ES-I3 (cell line): ENCODE data around the gene EIF1.
"Not testable (repeated sequence)": the region's sequence is repeated elsewhere in the genome, so short reads cannot be mapped to it uniquely, and the experiment has no call there.

Experiments
- H3K36me3 ChIP-seq: 2 replicates; pipeline ENCODE4 v1.6.1; 2013; ENCODE audit warnings: mild to moderate bottlenecking, low read length, control low read depth, moderate library complexity; ENCODE audit not compliant: insufficient read depth
- H3K4me1 ChIP-seq: 2 replicates; pipeline ENCODE4 v1.6.1; 2013; ENCODE audit warnings: mild to moderate bottlenecking, control low read depth, low read length; ENCODE audit not compliant: insufficient read depth
- H3K9ac ChIP-seq: 2 replicates; pipeline ENCODE4 v1.6.1; 2013; ENCODE audit warnings: low read depth, mild to moderate bottlenecking, low read length, moderate library complexity
- H3K9me3 ChIP-seq: 2 replicates; pipeline ENCODE4 v1.6.1; 2013; ENCODE audit warnings: mild to moderate bottlenecking, low read length, moderate library complexity; ENCODE audit not compliant: control insufficient read depth, insufficient read depth

EIF1 gene

DNA sequence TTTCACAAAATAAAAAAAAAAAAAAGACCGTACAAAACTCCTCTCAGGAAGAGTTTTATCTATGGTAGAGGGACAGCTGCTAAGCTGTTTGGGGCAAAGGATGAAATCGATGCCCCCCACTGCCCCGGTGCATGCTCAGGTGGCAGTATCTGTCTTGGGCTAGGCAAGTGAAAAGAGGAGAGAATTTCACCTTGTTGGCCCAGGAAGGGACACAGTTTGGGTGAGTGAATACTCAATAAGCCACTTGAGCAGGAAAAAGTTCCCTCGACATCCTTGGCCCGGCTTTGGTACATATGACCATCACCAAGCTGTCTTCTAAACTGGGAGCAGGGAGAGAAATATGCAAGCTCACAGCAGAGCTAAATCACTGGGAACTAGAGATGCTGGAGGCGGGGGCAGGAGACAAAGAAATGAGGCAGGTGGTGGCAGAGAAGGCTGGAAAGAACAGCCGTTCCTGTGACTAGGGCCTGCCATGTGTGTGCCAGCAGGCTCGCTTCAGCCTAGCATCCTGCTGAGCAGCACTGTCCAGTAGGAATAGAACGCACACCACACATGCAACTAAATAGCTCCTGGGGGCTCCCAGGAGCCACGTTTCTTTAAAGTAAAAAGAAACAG lies 8.2 kb upstream of the EIF1 start:
- H3K9ac ChIP-seq = no peak overlapping the region
- H3K4me1 ChIP-seq = peaks cover 20% of the 10 kb centered on the region; the same call in 1 of the 2 replicates
- no peaks in the 10 kb centered on the region for H3K9me3 ChIP-seq
- H3K36me3 ChIP-seq = no peaks in the 10 kb centered on the region

DNA sequence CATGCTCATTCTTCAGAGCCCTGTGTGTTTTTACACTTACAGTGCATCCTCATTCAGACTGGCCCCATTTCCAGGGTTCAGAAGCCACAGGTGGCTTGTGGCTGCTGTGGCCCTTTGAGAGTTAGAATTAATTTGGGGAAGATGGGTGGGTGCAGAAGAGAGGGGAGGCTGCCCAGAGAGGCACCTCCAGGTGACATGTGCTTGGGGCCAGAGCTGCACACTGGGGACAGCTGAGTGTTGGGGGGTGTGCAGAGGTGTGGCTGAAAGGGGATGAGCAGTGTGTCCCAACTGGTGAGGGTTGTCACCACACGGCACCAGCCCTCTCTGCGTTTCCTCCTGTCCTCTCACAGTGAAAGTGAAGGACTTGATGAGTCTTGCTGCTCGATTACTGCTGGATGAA lies 6.9 kb upstream of the EIF1 start:
- H3K36me3 ChIP-seq = no peaks in the 10 kb centered on the region
- no peaks in the 10 kb centered on the region for H3K9me3 ChIP-seq
- H3K4me1 ChIP-seq = peaks cover 20% of the 10 kb centered on the region; the same call in 1 of the 2 replicates
- H3K9ac ChIP-seq = no peak overlapping the region

DNA sequence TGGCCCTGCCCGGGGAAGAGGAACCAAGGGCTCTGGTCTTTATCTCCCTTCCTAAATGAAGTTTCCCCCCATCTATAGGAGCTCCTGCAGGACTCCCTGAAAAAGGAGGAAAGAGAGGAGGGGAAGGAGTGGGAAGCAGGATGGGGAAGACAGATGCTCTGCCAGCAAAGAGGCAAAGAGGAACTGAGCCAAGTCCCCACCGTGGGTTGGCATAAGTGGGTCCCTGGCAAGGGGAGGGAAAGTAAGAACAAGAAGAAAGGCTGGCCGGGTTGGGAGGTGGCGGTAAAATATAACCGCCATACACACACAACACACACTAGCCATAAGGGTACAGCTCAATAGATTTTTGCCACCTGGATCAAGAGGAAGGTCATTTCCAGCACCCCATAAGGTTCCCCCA lies 6.1 kb upstream of the EIF1 start:
- peaks cover 20% of the 10 kb centered on the region; the same call in 1 of the 2 replicates for H3K4me1 ChIP-seq
- no peak overlapping the region for H3K9ac ChIP-seq
- H3K36me3 ChIP-seq = no peaks in the 10 kb centered on the region
- H3K9me3 ChIP-seq = no peaks in the 10 kb centered on the region

DNA sequence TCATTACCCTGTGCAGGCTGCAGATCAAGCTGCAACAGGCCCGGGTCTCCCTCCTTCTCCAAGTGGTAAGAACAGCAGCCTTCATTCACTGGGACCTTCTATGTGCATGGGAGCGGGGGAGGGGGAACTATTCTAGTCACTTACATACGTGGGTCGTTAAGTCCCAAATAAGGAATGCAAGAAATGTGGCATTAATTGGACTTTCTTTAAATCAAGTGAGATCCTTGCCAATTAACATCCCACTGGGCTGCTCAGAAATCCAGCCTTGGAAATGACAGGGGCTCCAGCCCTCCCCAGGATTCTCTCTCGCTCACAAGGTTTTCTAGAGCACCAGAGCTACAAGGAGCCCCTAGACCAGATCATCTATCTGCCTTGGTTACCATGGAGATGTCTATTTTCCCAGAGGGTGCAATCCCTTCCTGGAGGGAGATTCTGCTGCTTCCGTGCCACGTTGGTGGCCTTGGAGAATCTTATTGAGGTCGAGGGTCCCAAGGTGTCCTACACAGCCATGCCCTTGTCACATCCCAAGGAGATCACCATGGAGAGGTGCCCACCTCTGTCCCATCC lies 5.2 kb upstream of the EIF1 start:
- no peak overlapping the region for H3K9ac ChIP-seq

DNA sequence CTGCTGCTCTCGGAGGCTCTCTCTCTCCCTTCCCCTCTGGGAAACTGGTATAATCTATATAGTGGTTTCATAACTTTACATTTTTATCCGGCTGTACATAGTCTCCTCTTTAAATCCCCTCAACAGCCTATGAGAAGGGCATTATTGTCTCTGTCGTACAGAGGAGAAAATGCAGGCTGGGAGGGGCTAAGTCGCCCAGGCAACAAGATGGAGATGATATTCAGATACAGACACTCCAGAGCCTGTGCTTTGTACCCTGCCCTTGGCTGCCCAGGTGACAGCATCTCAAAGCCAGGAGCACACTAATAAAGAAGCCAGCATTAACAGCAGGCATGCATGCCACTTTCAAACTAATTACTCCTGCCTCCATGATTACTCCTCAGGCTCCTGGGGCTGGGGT lies 4.7 kb upstream of the EIF1 start:
- H3K9ac ChIP-seq = no peak overlapping the region
- H3K36me3 ChIP-seq = no peaks in the 10 kb centered on the region
- H3K4me1 ChIP-seq = peaks cover 15% of the 10 kb centered on the region; the same call in 1 of the 2 replicates
- H3K9me3 ChIP-seq = no peaks in the 10 kb centered on the region

More for the DNA sequence above, 5.2 kb upstream of the EIF1 start:
- Histone ChIP-seq H3K9me3 (no peaks in the 10 kb centered on the region), H3K36me3 (no peaks in the 10 kb centered on the region), H3K4me1 (peaks cover 20% of the 10 kb centered on the region; the same call in 1 of the 2 replicates)

DNA sequence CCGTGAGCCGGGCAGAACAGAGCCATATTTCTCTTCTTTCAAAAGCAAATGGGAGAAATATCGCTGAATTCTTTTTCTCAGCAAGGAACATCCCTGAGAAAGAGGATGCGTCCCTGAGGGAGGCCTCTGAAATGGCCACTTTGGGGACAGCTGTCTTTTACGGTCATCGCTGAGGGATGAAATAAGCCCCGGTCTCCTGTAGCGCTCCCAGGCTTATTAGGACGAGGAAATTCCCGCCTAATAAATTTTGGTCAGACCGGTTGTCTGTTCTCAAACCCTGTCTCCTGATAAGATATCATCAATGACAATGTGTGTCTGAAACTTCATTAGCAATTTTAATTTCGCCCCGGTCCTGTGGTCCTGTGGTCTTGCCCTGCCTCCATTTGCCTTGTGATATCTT lies 2.9 kb upstream of the EIF1 start:
- H3K9me3 ChIP-seq, H3K4me1 ChIP-seq, H3K9ac ChIP-seq: not testable (repeated sequence)
- peaks cover 13% of the 10 kb centered on the region for H3K36me3 ChIP-seq

DNA sequence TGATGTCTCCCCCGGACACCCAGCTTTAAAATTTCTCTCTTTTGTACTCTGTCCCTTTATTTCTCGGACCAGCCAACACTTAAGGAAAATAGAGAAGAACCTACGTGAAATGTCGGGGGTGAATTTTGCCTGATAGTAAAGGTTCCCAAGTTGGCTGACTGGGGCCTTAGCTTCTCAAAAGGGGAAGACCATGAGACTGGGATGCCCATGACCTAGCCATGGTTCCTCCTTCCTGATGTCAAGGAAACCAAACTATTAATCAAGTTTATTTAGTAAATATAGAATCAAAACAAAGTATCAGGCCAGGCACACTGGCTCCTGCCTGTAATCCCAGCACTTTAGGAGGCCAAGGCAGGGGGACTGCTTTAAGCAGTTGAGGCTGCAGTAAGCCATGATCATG lies 2.4 kb upstream of the EIF1 start:
- H3K9ac ChIP-seq = no peak overlapping the region
- no peaks in the 10 kb centered on the region for H3K9me3 ChIP-seq
- peaks cover 18% of the 10 kb centered on the region for H3K36me3 ChIP-seq
- peaks cover 6% of the 10 kb centered on the region; the same call in 1 of the 2 replicates for H3K4me1 ChIP-seq

DNA sequence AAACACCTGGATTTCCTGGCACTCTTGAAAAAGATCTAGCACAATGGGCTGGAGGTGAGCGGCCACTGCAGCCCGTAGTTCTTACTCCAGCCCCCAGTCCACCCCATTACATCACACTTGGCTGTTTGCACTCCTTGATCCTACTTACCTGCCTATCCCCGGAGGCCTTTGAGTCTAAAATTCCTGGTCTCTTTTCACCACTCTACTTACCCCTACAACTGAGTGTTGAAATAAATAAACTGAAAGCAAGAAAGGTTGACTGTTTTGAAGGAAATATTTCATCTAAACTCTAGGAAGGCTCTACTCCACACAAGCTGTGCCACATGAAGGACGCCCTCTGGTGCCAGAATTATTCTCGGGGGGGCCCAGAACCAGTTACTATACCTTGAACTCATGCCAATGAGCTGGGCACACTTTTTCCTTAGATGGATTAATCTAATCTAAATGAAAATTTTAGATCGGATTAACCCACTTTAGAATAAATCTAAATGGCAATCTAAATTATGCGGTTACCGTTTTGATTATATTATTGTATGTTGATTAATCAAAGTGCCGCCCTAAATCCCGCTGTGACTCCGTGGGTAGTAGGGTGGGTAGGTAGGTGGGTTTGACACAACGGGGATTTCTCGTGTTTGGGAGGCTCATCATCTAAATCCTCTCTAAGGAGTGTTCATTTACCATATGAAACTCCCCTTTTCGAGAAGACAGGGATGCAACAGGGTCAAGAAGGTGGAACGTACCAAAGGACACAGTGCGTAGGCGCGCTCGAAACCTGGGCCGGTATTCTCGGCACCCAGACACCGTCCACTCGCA lies 651 bp upstream of the EIF1 start:
- Histone ChIP-seq H3K4me1 (peaks cover 6% of the 10 kb centered on the region; the same call in 1 of the 2 replicates), H3K9me3 (no peaks in the 10 kb centered on the region), H3K9ac (peak overlapping the region; percentile 79), H3K36me3 (peaks cover 28% of the 10 kb centered on the region)

DNA sequence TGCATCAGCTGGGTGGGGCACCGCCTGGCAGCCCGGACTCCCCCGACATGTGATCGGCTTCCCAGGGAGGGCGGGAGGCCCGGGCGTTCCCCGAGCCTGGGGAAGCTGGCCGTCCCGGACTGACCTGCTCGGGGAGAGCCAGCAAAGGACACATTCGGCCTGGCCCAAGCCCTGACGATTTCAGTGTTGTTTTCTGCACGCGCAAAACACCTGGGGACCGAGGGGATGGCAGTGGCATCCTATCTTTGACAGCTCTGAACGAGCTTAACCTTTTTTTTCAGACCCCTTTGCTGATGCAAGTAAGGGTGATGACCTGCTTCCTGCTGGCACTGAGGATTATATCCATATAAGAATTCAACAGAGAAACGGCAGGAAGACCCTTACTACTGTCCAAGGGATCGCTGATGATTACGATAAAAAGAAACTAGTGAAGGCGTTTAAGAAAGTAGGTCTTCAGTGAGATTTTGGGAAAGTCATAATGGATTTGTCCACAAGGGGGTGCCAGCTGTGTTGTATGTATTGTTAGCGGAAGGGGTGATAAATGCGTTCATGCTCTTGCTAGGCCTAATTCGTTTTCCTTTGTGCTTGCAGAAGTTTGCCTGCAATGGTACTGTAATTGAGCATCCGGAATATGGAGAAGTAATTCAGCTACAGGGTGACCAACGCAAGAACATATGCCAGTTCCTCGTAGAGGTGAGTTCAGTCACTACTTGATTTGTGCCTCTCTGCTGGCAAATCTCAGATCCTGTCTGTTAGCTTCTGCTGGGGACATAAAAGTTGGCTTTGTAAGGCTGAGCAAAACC lies 1.0 kb downstream of the EIF1 start:
- H3K4me1 ChIP-seq = no peaks in the 10 kb centered on the region
- no peaks in the 10 kb centered on the region for H3K9me3 ChIP-seq
- H3K9ac ChIP-seq = peak overlapping the region; percentile 72
- H3K36me3 ChIP-seq = peaks cover 34% of the 10 kb centered on the region

DNA sequence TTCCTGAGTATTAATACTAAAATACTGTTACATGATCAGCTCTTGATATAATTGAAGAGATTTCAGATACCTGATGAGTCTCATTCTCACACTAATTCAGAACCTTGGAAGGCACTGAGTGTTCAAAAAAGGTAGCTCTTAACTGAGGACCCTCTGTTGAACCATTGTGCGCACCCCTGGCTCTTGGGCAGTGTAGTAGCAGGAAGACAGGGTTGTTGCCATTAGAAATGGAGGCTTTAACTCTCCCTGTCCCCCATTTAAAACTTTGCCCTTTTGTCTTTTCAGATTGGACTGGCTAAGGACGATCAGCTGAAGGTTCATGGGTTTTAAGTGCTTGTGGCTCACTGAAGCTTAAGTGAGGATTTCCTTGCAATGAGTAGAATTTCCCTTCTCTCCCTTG lies 1.8 kb downstream of the EIF1 start:
- no peaks in the 10 kb centered on the region for H3K9me3 ChIP-seq
- peak overlapping the region; percentile 72; the same call in 1 of the 2 replicates for H3K9ac ChIP-seq
- H3K4me1 ChIP-seq = no peaks in the 10 kb centered on the region
- H3K36me3 ChIP-seq = peaks cover 34% of the 10 kb centered on the region

DNA sequence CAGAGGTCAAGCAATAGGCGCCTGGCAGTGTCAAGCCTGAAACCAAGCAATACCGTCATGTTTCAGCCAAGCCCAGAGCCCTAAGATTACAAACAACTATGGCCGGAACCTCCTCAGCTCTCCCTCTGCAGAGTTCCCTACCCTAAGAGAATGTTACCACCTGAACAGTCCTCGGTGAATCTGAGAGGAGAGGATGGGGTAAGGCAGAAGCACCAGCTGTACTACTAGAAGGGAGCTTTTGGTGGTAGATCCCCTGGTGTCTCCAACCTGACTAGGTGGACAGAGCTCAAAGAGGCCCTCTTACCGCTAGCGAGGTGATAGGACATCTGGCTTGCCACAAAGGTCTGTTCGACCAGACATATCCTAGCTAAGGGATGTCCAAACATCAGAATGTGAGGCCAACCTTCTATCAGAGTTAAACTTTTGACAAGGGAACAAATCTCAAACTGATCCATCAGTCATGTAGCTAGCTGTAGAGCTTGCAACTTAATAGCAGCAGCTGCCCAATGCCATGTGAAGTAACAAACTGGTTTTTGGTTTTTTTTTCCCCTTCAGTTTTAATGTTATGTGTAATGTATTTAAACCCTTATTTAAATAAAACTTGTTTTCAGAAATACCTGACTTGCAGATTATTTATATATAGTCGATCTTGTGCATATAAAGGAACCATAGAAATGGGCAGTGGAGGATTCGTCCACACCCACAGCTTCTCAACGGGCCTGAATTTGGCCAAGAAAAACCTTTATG lies 2.5 kb downstream of the EIF1 start:
- Histone ChIP-seq H3K4me1 (peaks cover 5% of the 10 kb centered on the region; the same call in 1 of the 2 replicates), H3K9me3 (no peaks in the 10 kb centered on the region), H3K36me3 (peaks cover 34% of the 10 kb centered on the region), H3K9ac (no peak overlapping the region)

DNA sequence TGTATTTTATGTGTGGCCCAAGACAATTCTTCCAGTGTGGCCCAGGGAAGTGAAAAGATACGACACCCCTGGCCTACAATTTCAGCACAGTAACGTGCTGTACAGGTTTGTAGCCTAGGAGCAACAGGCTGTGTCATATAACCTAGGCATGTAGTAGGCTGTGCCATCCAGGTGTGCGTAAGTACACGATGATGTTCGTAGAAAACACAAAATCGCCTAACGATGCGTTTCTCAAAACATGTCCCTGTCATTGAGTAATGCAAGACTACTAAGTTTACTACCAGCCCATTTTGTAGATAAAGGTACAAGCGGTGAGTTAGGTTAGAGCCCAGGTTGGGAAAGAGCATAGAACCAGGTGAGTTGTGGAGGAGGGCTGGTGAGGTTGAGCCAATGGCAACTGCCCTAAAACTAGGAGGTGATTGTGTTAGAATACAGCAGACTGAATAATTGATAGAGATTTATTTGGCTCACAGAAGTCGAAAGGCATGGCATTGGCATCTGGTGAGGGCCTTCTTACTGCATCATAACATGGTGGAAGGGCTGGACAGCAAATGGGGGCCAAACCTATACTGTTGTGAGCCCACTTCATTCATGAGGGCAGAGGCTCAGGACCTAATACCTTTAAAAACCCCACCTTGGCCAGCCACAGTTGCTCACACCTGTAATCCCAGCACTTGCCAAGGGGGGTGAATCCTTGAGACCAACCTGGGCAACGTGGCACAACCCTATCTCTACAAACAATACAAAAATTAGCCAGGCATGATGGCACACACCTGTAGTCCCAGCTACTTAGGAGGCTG lies 4.2 kb downstream of the EIF1 start:
- Histone ChIP-seq H3K9me3 (no peaks in the 10 kb centered on the region), H3K36me3 (peaks cover 34% of the 10 kb centered on the region), H3K9ac (no peak overlapping the region), H3K4me1 (peaks cover 5% of the 10 kb centered on the region; the same call in 1 of the 2 replicates)

DNA sequence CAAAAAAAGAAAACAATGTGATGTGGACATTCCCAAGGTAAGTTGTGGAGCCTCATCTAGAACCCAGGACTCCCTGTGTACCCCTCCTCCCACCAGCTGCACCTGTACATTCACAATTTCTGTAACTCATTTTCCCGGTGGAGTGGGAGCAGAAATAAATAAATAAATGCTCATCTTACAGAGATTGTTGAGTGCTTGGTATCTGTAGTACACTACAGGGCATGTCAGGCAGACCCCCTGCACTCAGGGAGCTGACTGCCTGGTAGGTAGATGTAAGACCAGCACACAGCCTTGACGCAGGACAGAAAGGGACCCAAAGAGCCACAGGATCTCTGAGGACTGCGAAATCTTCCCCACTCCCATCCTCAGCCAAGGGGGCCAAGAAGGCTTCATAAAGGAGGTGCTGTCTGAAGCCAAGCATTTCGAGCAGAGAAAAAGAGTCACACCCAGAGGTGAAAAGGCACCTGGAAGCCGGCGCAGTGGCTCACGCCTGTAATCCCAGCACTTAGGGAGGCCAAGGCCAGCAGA lies 6.5 kb downstream of the EIF1 start:
- no peaks in the 10 kb centered on the region for H3K9me3 ChIP-seq
- peaks cover 5% of the 10 kb centered on the region; the same call in 1 of the 2 replicates for H3K4me1 ChIP-seq
- H3K36me3 ChIP-seq = peaks cover 27% of the 10 kb centered on the region
- no peak overlapping the region for H3K9ac ChIP-seq
